ENCODE data around the gene UBE2D4. TPM values are rescaled to one million over a fixed set of nuclear protein-coding genes. Genes with fewer than 3 reads are reported as not detected.

The UBE2D4 gene
- polyA plus RNA-seq, 4 donors, result 10.2 to 13.6 (median 11.8) TPM

GRCh38 chr7:43942997-43943396 lies 16.8 kb downstream of the UBE2D4 start:
- Histone ChIP-seq H3K4me1 (ENCODE audit: control insufficient read depth in 3 of 3, insufficient read depth in 2 of 3, low read depth in 1 of 3, low read length in 2 of 3) (peaks cover 0 to 14% (median 2%) of the 10 kb centered on the region in 3 donors), H3K27ac (ENCODE audit: low read depth in 1 of 3, low read length in 2 of 3) (peak overlapping the region in 1 of 3 donors; percentile 18), H3K9me3 (ENCODE audit: control insufficient read depth in 2 of 2, insufficient read depth in 1 of 2, low read depth in 1 of 2, low read length in 1 of 2) (no peaks in the 10 kb centered on the region), H3K36me3 (ENCODE audit: control insufficient read depth in 3 of 3, insufficient read depth in 2 of 3, low read depth in 1 of 3, low read length in 3 of 3) (peaks cover 0 to 17% (median 0%) of the 10 kb centered on the region in 3 donors), H3K4me3 (ENCODE audit: low read depth in 1 of 3, low read length in 3 of 3) (no peak overlapping the region), H3K27me3 (ENCODE audit: control insufficient read depth in 3 of 3, insufficient read depth in 3 of 3, low read length in 3 of 3) (no peaks in the 10 kb centered on the region)
- FAIRE-seq (no peak), DNase-seq (peak; percentile 60 to 79)
- WGBS, 3 donors, result 33 to 62% (median 40%) methylated on average over 3 of the region's 3 CpGs

GRCh38 chr7:43943417-43944187 lies 17.4 kb downstream of the UBE2D4 start:
- FAIRE-seq (no peak), DNase-seq (peak; percentile 55 to 79)
- Histone ChIP-seq H3K27me3 (ENCODE audit: control insufficient read depth in 3 of 3, insufficient read depth in 3 of 3, low read length in 3 of 3) (no peaks in the 10 kb centered on the region), H3K27ac (ENCODE audit: low read depth in 1 of 3, low read length in 2 of 3) (peak overlapping the region in 1 of 3 donors; percentile 18), H3K4me3 (ENCODE audit: low read depth in 1 of 3, low read length in 3 of 3) (no peak overlapping the region), H3K36me3 (ENCODE audit: control insufficient read depth in 3 of 3, insufficient read depth in 2 of 3, low read depth in 1 of 3, low read length in 3 of 3) (peaks cover 0 to 21% (median 0%) of the 10 kb centered on the region in 3 donors), H3K4me1 (ENCODE audit: control insufficient read depth in 3 of 3, insufficient read depth in 2 of 3, low read depth in 1 of 3, low read length in 2 of 3) (peaks cover 0 to 14% (median 2%) of the 10 kb centered on the region in 3 donors), H3K9me3 (ENCODE audit: control insufficient read depth in 2 of 2, insufficient read depth in 1 of 2, low read depth in 1 of 2, low read length in 1 of 2) (no peaks in the 10 kb centered on the region)
- WGBS, 3 donors, result 51 to 74% (median 56%) methylated on average over 13 of the region's 13 CpGs

GRCh38 chr7:43944286-43944685 lies 18.1 kb downstream of the UBE2D4 start:
- H3K9me3 ChIP-seq (ENCODE audit: control insufficient read depth in 2 of 2, insufficient read depth in 1 of 2, low read depth in 1 of 2, low read length in 1 of 2), result no peaks in the 10 kb centered on the region
- peaks cover 0 to 14% (median 2%) of the 10 kb centered on the region in 3 donors for H3K4me1 ChIP-seq (ENCODE audit: control insufficient read depth in 3 of 3, insufficient read depth in 2 of 3, low read depth in 1 of 3, low read length in 2 of 3)
- H3K27me3 ChIP-seq (ENCODE audit: control insufficient read depth in 3 of 3, insufficient read depth in 3 of 3, low read length in 3 of 3), result no peaks in the 10 kb centered on the region
- DNase-seq, result no peak
- WGBS, 3 donors, result 89 to 94% (median 90%) methylated on average over 4 of the region's 4 CpGs
- H3K27ac ChIP-seq (ENCODE audit: low read depth in 1 of 3, low read length in 2 of 3), result no peak overlapping the region
- H3K4me3 ChIP-seq (ENCODE audit: low read depth in 1 of 3, low read length in 3 of 3), result no peak overlapping the region
- H3K36me3 ChIP-seq (ENCODE audit: control insufficient read depth in 3 of 3, insufficient read depth in 2 of 3, low read depth in 1 of 3, low read length in 3 of 3), result peaks cover 0 to 22% (median 0%) of the 10 kb centered on the region in 3 donors
- FAIRE-seq, result no peak

DNA sequence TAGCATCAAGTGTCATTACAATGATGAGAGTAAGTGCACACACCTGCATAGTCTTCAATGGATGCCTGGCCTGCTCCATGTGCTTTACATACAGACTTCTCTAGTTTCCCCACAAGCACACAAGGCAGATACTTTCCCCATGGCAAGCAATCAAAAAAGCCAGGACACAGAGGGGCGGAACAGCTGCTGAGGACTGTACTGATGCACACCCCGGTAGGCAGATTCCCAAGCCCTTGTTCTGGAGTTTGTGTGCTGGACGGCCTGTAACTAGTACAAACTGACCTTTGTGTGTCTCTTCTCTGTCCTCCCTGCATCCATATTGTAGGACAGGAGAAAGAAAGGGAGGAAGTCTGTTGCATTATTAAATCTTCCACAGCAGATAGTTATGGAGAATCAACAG lies 25.8 kb downstream of the UBE2D4 start:
- peaks cover 3 to 42% (median 8%) of the 10 kb centered on the region in 3 donors for H3K36me3 ChIP-seq (ENCODE audit: control insufficient read depth in 3 of 3, insufficient read depth in 2 of 3, low read depth in 1 of 3, low read length in 3 of 3)
- no peak for FAIRE-seq
- 85 to 96% (median 88%) methylated on average over 3 of the region's 3 CpGs for WGBS, 3 donors

DNA sequence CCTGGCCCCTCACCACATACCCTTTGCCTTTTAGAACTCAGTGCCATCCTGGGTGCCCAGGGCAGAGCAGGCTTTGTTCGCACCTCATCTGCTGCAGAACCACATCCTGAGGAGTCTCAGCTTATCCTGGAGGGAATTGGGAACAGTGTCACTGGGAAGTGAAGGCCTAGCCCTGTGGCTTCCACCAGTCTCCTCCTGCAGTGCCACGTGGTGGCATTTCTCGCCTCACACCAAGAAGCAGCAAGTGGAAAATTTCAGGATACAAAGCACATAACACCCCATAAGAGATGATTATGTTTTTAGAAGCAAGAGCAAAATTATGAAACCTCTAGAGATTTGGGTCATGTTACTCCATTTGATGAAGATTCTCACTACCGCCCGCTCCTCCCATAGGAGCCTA lies 26.8 kb downstream of the UBE2D4 start:
- no peak for FAIRE-seq
- Histone ChIP-seq H3K9me3 (ENCODE audit: control insufficient read depth in 2 of 2, insufficient read depth in 1 of 2, low read depth in 1 of 2, low read length in 1 of 2) (no peaks in the 10 kb centered on the region), H3K27me3 (ENCODE audit: control insufficient read depth in 3 of 3, insufficient read depth in 3 of 3, low read length in 3 of 3) (no peaks in the 10 kb centered on the region), H3K27ac (ENCODE audit: low read depth in 1 of 3, low read length in 2 of 3) (no peak overlapping the region), H3K36me3 (ENCODE audit: control insufficient read depth in 3 of 3, insufficient read depth in 2 of 3, low read depth in 1 of 3, low read length in 3 of 3) (peaks cover 3 to 43% (median 8%) of the 10 kb centered on the region in 3 donors), H3K4me1 (ENCODE audit: control insufficient read depth in 3 of 3, insufficient read depth in 2 of 3, low read depth in 1 of 3, low read length in 2 of 3) (no peaks in the 10 kb centered on the region), H3K4me3 (ENCODE audit: low read depth in 1 of 3, low read length in 3 of 3) (no peak overlapping the region)
- 92 to 97% (median 97%) methylated on average over 5 of the region's 5 CpGs for WGBS, 3 donors
- DNase-seq, result no peak

More for the DNA sequence above, 25.8 kb downstream of the UBE2D4 start:
- Histone ChIP-seq H3K4me3 (ENCODE audit: low read depth in 1 of 3, low read length in 3 of 3) (no peak overlapping the region), H3K4me1 (ENCODE audit: control insufficient read depth in 3 of 3, insufficient read depth in 2 of 3, low read depth in 1 of 3, low read length in 2 of 3) (no peaks in the 10 kb centered on the region), H3K27ac (ENCODE audit: low read depth in 1 of 3, low read length in 2 of 3) (no peak overlapping the region), H3K9me3 (ENCODE audit: control insufficient read depth in 2 of 2, insufficient read depth in 1 of 2, low read depth in 1 of 2, low read length in 1 of 2) (no peaks in the 10 kb centered on the region), H3K27me3 (ENCODE audit: control insufficient read depth in 3 of 3, insufficient read depth in 3 of 3, low read length in 3 of 3) (no peaks in the 10 kb centered on the region)
- no peak for DNase-seq

GRCh38 chr7:43954524-43955228 lies 28.4 kb downstream of the UBE2D4 start:
- Histone ChIP-seq H3K9me3 (ENCODE audit: control insufficient read depth in 2 of 2, insufficient read depth in 1 of 2, low read depth in 1 of 2, low read length in 1 of 2) (no peaks in the 10 kb centered on the region), H3K36me3 (ENCODE audit: control insufficient read depth in 3 of 3, insufficient read depth in 2 of 3, low read depth in 1 of 3, low read length in 3 of 3) (peaks cover 3 to 32% (median 8%) of the 10 kb centered on the region in 3 donors), H3K4me3 (ENCODE audit: low read depth in 1 of 3, low read length in 3 of 3) (no peak overlapping the region), H3K27me3 (ENCODE audit: control insufficient read depth in 3 of 3, insufficient read depth in 3 of 3, low read length in 3 of 3) (no peaks in the 10 kb centered on the region), H3K27ac (ENCODE audit: low read depth in 1 of 3, low read length in 2 of 3) (no peak overlapping the region), H3K4me1 (ENCODE audit: control insufficient read depth in 3 of 3, insufficient read depth in 2 of 3, low read depth in 1 of 3, low read length in 2 of 3) (no peaks in the 10 kb centered on the region)
- WGBS, 3 donors, result 46 to 66% (median 57%) methylated on average over 3 of the region's 3 CpGs
- DNase-seq, result peak; percentile 62 to 68
- FAIRE-seq, result no peak

DNA sequence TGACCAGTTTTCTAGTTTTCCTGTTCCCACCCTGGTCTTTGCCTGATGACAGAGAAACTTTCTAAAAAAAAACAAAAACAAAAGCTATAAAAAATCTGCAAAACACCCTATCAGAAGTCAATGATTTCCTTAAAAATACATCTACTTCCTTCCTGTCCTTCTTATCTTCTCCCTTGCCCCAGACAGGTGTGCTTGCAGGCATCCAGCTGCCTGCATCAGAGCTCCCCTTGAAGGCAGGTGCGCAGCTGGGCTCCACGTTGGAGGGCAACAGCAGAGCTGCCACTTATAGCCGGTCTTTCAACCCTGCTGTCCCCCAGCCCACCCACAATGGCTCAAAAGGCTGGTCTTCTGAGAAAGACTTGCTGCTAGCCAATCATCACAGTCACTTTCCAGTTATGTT lies 29.8 kb downstream of the UBE2D4 start:
- Histone ChIP-seq H3K27me3 (ENCODE audit: control insufficient read depth in 3 of 3, insufficient read depth in 3 of 3, low read length in 3 of 3) (no peaks in the 10 kb centered on the region), H3K4me3 (ENCODE audit: low read depth in 1 of 3, low read length in 3 of 3) (no peak overlapping the region), H3K4me1 (ENCODE audit: control insufficient read depth in 3 of 3, insufficient read depth in 2 of 3, low read depth in 1 of 3, low read length in 2 of 3) (no peaks in the 10 kb centered on the region), H3K9me3 (ENCODE audit: control insufficient read depth in 2 of 2, insufficient read depth in 1 of 2, low read depth in 1 of 2, low read length in 1 of 2) (no peaks in the 10 kb centered on the region), H3K27ac (ENCODE audit: low read depth in 1 of 3, low read length in 2 of 3) (no peak overlapping the region), H3K36me3 (ENCODE audit: control insufficient read depth in 3 of 3, insufficient read depth in 2 of 3, low read depth in 1 of 3, low read length in 3 of 3) (peaks cover 3 to 24% (median 8%) of the 10 kb centered on the region in 3 donors)
- no peak for DNase-seq
- no peak for FAIRE-seq
- 26 to 45% (median 39%) methylated on average over 3 of the region's 3 CpGs for WGBS, 3 donors

DNA sequence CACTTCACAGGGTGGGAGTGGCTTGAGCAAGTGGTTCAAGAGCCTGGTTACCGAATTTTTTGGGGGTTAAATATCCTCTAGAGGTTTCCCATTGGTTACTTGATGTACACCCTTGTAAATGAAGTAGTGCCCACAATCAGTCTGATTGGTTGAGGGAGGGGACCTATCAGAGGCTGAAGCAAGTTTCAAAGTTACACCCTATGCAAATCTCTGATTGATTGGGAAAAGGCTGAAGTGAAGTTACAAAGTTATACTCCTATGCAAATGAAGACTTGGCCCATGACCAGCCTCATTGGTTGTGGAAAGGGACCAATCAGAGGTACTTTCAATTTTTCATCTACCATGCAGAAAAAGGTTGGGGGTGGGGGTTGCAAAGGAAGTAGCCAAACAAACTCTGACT lies 34.7 kb downstream of the UBE2D4 start:
- no peak overlapping the region for H3K4me3 ChIP-seq (ENCODE audit: low read depth in 1 of 3, low read length in 3 of 3)
- H3K36me3 ChIP-seq (ENCODE audit: control insufficient read depth in 3 of 3, insufficient read depth in 2 of 3, low read depth in 1 of 3, low read length in 3 of 3), result peaks cover 0 to 10% (median 0%) of the 10 kb centered on the region in 3 donors
- 40 to 41% (median 41%) methylated on average over 1 of the region's 1 CpG for WGBS, 3 donors
- FAIRE-seq (no peak), DNase-seq (no peak)
- H3K27ac ChIP-seq (ENCODE audit: low read depth in 1 of 3, low read length in 2 of 3), result no peak overlapping the region
- H3K27me3 ChIP-seq (ENCODE audit: control insufficient read depth in 3 of 3, insufficient read depth in 3 of 3, low read length in 3 of 3), result no peaks in the 10 kb centered on the region
- no peaks in the 10 kb centered on the region for H3K9me3 ChIP-seq (ENCODE audit: control insufficient read depth in 2 of 2, insufficient read depth in 1 of 2, low read depth in 1 of 2, low read length in 1 of 2)
- H3K4me1 ChIP-seq (ENCODE audit: control insufficient read depth in 3 of 3, insufficient read depth in 2 of 3, low read depth in 1 of 3, low read length in 2 of 3), result no peaks in the 10 kb centered on the region

Measured in small intestine (tissue), 7 donors.